Loucy (cell line): Measurements from ENCODE around the gene CCDC107.

Experiments used
- H2AFZ ChIP-seq: fragments of 200-600 bp; sonication (generic); 2 replicates; pipeline ENCODE4 v1.6.0; 2016; ENCODE audit warnings: antibody characterized with exemption, mild to moderate bottlenecking, low read length, moderate library complexity
- H3F3A ChIP-seq: fragments of 200-600 bp; 2 replicates; pipeline ENCODE4 v1.6.0; 2016; ENCODE audit warnings: antibody characterized with exemption, low read depth, mild to moderate bottlenecking
- H3K27me3 ChIP-seq: fragments of 200-600 bp; sonication (generic); 2 replicates; pipeline ENCODE4 v1.6.1; 2014; ENCODE audit warnings: low read length, mild to moderate bottlenecking; ENCODE audit not compliant: insufficient read depth, poor library complexity, severe bottlenecking
- H3K36me3 ChIP-seq: fragments of 200-600 bp; sonication (generic); 2 replicates; pipeline ENCODE4 v1.6.1; 2016; ENCODE audit warnings: low read length; ENCODE audit not compliant: insufficient read depth
- H3K4me1 ChIP-seq: fragments of 200-600 bp; sonication (generic); 2 replicates; pipeline ENCODE4 v1.5.1; 2014; ENCODE audit warnings: low read length, mild to moderate bottlenecking; ENCODE audit not compliant: insufficient read depth, poor library complexity, severe bottlenecking
- H3K4me2 ChIP-seq: fragments of 200-600 bp; sonication (generic); 2 replicates; pipeline ENCODE4 v1.6.0; 2014; ENCODE audit warnings: antibody characterized with exemption, low read length, low read depth, mild to moderate bottlenecking; ENCODE audit not compliant: poor library complexity, severe bottlenecking
- H3K4me3 ChIP-seq: fragments of 200-600 bp; sonication (generic); 2 replicates; pipeline ENCODE4 v1.5.1; 2014; ENCODE audit warnings: low read length, mild to moderate bottlenecking, mixed read lengths; ENCODE audit not compliant: poor library complexity, severe bottlenecking
- H3K79me2 ChIP-seq: fragments of 200-600 bp; sonication (generic); 2 replicates; pipeline ENCODE4 v1.6.1; 2014; ENCODE audit warnings: low read length; ENCODE audit not compliant: insufficient read depth
- H3K9ac ChIP-seq: fragments of 200-600 bp; sonication (generic); 2 replicates; pipeline ENCODE4 v1.6.0; 2014; ENCODE audit warnings: mild to moderate bottlenecking, low read depth, low read length, moderate library complexity; ENCODE audit not compliant: poor library complexity, severe bottlenecking
- H3K9me2 ChIP-seq: fragments of 200-600 bp; sonication (generic); replicated peaks from 2 replicates; pipeline ENCODE4 v1.6.1; 2016; ENCODE audit warnings: low read depth, low read length, mixed read lengths
- H3K9me3 ChIP-seq: fragments of 200-600 bp; sonication (generic); 2 replicates; pipeline ENCODE4 v1.6.1; 2014; ENCODE audit warnings: mild to moderate bottlenecking, antibody characterized with exemption, low read length, low read depth; ENCODE audit not compliant: insufficient read depth
- H4K20me1 ChIP-seq: fragments of 200-600 bp; sonication (generic); 2 replicates; pipeline ENCODE4 v1.6.0; 2014; ENCODE audit warnings: antibody characterized with exemption, low read length, mild to moderate bottlenecking; ENCODE audit not compliant: insufficient read depth, poor library complexity, severe bottlenecking
- CTCF ChIP-seq: fragments of 200-600 bp; sonication (generic); conservative IDR thresholded peaks from 2 replicates; pipeline ENCODE4 v1.5.1; 2014; ENCODE audit warnings: mild to moderate bottlenecking, antibody characterized with exemption, low read length
- EZH2phosphoT487 ChIP-seq: fragments of 200-600 bp; IDR thresholded peaks from 2 replicates; pipeline ENCODE4 v1.6.1; 2018; ENCODE audit warnings: antibody characterized with exemption, mild to moderate bottlenecking, moderate library complexity, borderline replicate concordance

The CCDC107 gene

GRCh38 chr9:35675732-35676392 is 17.8 kb downstream of the CCDC107 start:
- Histone ChIP-seq H3K4me1 (no peaks in the 10 kb centered on the region), H3K9me3 (no peaks in the 10 kb centered on the region), H3K36me3 (no peaks in the 10 kb centered on the region), H3K4me3 (no peak overlapping the region), H3K27me3 (no peaks in the 10 kb centered on the region), H3K79me2 (no peaks in the 10 kb centered on the region), H3K9ac (no peak overlapping the region), H3K4me2 (no peak overlapping the region), H4K20me1 (no peaks in the 10 kb centered on the region), H3K9me2 (no peaks in the 10 kb centered on the region), H2AFZ (no peak overlapping the region), H3F3A (no peaks in the 10 kb centered on the region)
- TF ChIP-seq CTCF (no peak), EZH2phosphoT487 (no peak)

GRCh38 chr9:35679091-35679490 is 21.0 kb downstream of the CCDC107 start:
- no peaks in the 10 kb centered on the region for H3F3A ChIP-seq
- no peaks in the 10 kb centered on the region for H4K20me1 ChIP-seq
- H3K4me3 ChIP-seq = no peak overlapping the region
- no peaks in the 10 kb centered on the region for H3K9me3 ChIP-seq
- no peaks in the 10 kb centered on the region for H3K36me3 ChIP-seq
- no peaks in the 10 kb centered on the region for H3K27me3 ChIP-seq
- H3K9me2 ChIP-seq = no peaks in the 10 kb centered on the region
- no peaks in the 10 kb centered on the region for H3K79me2 ChIP-seq
- no peak for TF ChIP-seq EZH2phosphoT487
- TF ChIP-seq CTCF = no peak
- no peak overlapping the region for H3K4me2 ChIP-seq
- H3K4me1 ChIP-seq = no peaks in the 10 kb centered on the region
- no peak overlapping the region for H2AFZ ChIP-seq
- no peak overlapping the region for H3K9ac ChIP-seq

GRCh38 chr9:35679766-35680330 is 21.8 kb downstream of the CCDC107 start:
- Histone ChIP-seq H3F3A (no peaks in the 10 kb centered on the region), H2AFZ (no peak overlapping the region), H3K9me3 (no peaks in the 10 kb centered on the region), H4K20me1 (no peaks in the 10 kb centered on the region), H3K4me3 (no peak overlapping the region), H3K9ac (no peak overlapping the region), H3K9me2 (no peaks in the 10 kb centered on the region), H3K4me1 (no peaks in the 10 kb centered on the region), H3K4me2 (no peak overlapping the region), H3K36me3 (no peaks in the 10 kb centered on the region), H3K79me2 (no peaks in the 10 kb centered on the region), H3K27me3 (no peaks in the 10 kb centered on the region)
- TF ChIP-seq CTCF (no peak), EZH2phosphoT487 (no peak)
